LNCaP clone FGC (cell line): Measurements from ENCODE around the gene GET3.

ENCODE experiments used
- DNase-seq: peaks from one replicate; pipeline ENCODE4 v3.0.0-alpha.2; 2011; ENCODE audit warnings: low read depth
- H3K4me3 ChIP-seq: 2 replicates; pipeline ENCODE4 v1.5.1; 2011; ENCODE audit warnings: mild to moderate bottlenecking, low read depth, low read length, control low read depth
- CTCF ChIP-seq: IDR thresholded peaks from 2 replicates; pipeline ENCODE4 v1.5.1; 2012; ENCODE audit warnings: mild to moderate bottlenecking; ENCODE audit not compliant: control insufficient read depth, insufficient read depth; ENCODE audit errors: extremely low read depth

The GET3 gene

DNA sequence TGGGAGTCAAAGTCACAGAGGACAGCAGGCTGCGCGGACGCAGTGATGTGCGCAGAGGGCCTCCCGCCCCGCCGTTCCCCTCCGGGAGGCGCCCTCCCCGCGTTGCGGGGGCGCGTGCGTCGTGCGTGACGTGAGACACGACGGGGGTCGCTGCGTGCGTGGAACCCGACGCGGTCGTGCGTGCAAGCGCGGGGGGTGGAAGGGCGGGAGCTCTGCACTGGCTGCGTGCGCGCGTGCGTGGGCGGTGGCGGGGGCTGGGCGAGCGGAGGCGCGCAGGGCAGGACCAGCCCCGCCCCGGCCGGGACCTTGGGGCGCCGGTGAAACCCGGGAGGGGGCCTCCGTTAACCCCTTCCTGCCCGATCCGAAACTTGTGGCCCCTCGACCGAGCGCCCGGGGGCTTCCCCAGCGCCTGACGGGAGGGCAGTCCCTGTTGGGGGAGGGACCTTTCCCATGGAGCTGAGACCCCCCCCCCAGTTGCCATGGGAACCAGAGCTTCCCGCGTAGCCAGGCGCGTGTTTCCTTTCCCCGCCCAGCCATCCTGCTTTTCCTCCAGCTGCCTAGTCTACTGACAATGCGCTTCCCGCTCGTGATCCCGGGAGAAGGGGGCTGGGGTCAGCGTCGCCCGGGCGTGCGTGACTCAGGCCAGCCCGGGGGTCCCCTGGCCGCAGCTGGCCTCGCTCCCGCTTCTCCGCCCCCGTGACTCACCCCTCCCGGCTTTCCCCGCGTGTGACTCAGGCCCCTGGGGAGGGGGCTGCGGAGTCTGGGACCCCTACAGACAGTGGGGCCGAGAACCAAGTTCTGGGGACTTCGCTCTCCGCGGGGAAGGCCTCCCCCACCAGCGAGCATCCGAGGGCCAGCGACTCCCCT, 45.4 kb downstream of the GET3 start:
- TF ChIP-seq CTCF, result no peak

GRCh38 chr19:12783291-12783848, 46.1 kb downstream of the GET3 start:
- DNase-seq, result no peak
- TF ChIP-seq CTCF, result no peak
- H3K4me3 ChIP-seq, result peak overlapping the region; percentile 55

More for the DNA sequence above, 45.4 kb downstream of the GET3 start:
- peak overlapping the region; percentile 55 for H3K4me3 ChIP-seq
- no peak for DNase-seq

- no peak for DNase-seq
- no peak overlapping the region for H3K4me3 ChIP-seq
- TF ChIP-seq CTCF, result no peak
Measured at GRCh38 chr19:12783849-12784393, 46.6 kb downstream of the GET3 start.

- no peak for DNase-seq
- TF ChIP-seq CTCF, result no peak
- no peak overlapping the region for H3K4me3 ChIP-seq
Measured at GRCh38 chr19:12784394-12784870, 47.1 kb downstream of the GET3 start.

GRCh38 chr19:12784871-12785430, 47.7 kb downstream of the GET3 start:
- no peak for DNase-seq
- no peak for TF ChIP-seq CTCF
- no peak overlapping the region for H3K4me3 ChIP-seq

DNA sequence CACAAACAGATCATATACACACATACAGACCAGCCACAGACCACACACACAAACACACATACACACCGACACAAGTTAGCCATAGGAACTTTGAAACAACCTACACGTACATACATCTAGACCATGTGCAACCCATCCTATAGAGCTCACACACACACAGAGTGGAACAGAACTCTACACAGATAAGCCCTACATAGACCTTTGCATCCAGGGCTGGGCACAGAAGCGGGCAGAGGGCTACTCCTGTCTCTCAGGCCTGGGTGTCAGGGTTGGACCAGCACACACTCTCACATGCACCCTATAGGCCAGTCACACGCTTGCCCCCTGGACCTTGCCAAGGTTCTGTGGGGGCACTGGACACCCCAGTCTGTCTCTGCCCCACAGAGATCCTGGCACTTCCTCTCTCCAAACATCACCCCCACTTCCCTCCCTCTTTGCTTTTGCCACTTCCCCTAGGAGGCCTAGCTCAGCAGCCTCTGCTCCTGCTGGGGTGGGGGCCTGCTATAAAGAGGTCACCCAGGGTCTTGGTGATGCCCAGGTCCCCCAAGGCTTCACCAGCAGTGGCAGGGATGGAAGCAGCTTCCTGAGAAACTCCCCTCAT, 48.2 kb downstream of the GET3 start:
- no peak for DNase-seq
- H3K4me3 ChIP-seq, result no peak overlapping the region
- no peak for TF ChIP-seq CTCF
